GM15510 (cell line): ENCODE results near the gene ADGRB2.

Experiments
- POLR2A ChIP-seq: IDR thresholded peaks from 3 replicates; pipeline ENCODE4 v1.6.1; 2011; ENCODE audit warnings: borderline replicate concordance; ENCODE audit not compliant: insufficient read length; ENCODE audit errors: extremely low read depth

The ADGRB2 gene

DNA sequence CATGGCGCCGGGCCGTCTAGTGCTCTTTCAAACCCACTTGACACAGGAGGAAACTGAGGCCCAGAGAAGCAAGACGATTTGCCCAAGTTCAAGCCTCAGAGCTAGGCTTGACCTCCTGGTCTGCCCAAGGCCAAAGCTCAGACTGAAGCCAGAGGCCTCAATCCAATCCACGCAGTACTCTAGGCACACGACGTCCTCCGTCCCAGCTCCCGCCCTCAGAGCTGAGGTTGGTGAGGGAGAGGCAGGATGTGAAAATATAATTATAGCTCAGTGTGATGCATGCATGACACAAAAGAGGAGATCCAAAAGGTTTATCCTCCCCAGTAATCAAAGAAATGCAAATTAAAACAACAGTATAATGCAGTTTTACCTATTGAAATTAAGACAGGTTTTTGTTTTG lies 15.5 kb upstream of the ADGRB2 start:
- TF ChIP-seq POLR2A: no peak

DNA sequence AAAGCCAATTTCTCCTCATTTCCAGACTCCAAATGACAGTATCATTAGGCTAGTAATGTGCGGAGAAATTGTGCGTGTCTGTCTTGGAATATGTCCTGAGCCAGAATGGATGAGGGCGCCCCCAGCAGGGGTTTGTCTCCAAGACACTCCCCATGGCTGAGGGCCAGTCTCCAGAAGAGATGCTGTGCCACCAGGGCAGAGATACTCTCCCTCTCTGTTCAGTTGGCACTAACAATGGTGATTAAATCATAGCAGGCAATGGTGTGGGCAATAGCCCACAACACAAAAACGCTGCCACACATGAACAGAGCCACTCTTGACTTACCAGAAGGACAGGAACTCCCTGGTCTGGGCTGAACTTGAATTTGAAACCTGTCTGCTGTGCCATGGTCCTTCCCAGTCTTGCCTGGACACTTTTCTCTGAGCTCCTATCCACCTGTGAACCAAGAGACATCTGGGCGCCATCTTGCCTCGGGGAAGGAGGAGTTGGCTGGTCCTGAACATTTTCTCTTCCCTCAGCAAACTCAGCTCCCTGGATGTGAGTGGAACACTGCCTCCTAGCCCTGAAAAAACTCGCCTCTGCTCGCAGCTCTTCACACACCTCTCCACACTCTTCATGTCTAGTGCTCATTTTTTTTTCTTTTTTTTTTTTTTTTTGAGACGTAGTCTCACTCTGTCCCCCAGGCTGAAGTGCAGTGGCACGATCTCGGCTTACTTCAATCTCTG lies 14.8 kb upstream of the ADGRB2 start:
- no peak for TF ChIP-seq POLR2A

DNA sequence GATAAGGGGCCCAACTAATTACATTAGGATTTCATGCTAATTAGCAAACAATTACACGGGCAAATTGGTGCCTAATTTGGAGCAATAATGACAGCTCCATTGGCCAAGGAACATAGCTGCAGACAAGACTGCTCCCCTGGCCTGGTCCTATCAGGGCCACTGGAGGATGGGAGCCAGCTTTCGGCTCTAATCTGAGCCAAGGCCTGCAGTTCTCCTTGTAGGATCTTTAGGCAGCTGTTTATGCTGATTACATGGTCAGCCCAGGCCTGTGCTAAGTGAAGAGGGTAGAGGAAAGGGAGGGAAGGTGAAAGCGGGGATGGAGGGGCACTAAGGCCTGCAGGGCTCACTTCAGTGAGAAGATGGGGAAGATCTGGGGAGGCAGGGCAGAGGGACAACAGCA lies 12.4 kb upstream of the ADGRB2 start:
- no peak for TF ChIP-seq POLR2A

DNA sequence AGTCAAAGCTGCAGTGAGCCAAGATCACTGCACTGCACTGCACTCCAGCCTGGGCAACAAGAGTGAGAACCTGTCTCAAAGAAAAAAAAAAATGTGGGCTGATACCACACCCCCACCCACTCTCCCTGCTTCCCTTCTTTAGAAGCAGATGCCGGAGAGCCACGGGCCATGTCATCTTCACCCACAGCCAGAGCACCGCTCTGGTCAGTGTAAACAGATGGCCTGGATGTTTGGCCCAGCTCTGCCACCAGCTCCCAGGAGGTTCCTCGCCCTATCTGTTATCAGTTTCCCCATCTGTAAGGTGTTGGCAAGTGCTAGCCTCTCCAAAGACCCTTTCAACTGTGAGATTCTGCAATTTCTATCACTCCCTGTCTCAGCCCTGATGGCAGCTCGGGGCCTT lies 11.9 kb upstream of the ADGRB2 start:
- no peak for TF ChIP-seq POLR2A

DNA sequence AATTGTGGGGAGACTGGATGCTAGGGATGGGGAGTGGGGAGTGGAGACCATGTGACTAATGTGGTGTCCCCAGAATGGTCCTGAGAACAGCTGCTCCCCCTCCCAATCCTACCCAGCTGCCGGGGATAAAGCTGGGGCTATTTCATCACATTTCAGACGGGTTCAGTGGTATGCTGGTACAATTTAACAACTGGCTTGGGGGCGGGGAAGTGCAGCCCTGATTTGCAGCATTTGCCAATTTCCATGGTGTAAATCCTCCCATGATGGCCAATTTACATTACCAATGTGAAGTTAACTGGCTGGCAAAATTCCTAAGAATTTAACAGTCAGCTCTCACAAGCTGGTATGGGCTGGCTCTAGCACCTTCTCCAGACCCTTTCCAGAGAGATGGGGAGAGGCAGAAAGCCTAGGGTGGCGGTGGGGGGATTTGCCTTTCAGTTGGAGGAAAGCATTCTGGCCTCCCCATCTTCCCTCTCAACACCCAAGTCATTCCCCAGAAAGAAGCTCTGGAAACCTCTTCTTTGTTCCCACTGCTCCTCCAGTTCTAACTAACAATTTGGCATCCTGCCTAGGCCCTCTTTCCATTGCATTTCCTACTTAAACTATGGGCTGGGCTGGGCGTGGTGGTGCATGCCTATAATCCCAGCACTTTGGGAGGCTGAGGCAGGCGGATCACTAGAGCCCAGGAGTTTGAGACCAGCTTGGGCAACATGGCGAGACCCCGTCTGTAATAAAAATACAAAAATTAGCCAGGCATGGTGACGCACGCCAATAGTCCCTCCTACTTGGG lies 11.3 kb upstream of the ADGRB2 start:
- TF ChIP-seq POLR2A: no peak

DNA sequence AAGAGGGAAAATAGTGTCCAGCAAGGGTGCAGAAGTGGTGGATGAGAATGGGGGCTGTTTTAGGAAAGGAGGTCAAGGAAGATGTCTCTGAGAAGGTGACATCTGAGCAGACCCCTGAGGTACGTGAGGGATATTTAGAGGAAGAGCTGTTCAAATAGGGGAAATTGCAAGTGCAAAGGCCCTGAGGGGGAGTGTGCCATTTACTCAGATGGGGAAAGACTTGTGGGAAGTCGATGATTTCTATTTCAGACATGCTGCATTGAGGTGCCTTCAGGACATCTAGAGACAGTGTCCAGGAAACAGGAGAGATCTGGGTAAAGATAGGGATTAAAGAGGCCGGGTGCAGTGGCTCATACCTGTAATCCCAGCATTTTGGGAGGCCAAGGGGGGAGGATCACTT lies 10.4 kb upstream of the ADGRB2 start:
- TF ChIP-seq POLR2A: no peak

DNA sequence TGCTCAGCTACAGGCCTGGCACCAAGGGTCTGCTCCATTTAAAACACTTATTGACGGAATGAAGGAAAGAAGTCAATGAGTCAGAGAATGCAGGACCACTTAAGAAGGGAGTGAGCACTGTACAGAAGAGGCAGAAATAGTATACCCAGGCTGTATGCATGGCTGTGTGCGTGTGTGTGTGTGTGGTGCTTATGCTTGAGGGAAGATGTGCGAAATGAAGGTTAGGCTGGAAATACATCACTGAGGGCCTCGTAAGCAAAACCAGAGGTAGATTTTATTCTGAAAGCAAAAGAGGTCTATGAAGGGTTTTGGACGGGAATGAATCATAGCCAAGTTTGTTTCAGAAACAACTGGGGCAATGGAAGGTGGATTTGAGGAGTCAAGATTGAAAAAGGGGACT lies 9.7 kb upstream of the ADGRB2 start:
- TF ChIP-seq POLR2A: no peak

DNA sequence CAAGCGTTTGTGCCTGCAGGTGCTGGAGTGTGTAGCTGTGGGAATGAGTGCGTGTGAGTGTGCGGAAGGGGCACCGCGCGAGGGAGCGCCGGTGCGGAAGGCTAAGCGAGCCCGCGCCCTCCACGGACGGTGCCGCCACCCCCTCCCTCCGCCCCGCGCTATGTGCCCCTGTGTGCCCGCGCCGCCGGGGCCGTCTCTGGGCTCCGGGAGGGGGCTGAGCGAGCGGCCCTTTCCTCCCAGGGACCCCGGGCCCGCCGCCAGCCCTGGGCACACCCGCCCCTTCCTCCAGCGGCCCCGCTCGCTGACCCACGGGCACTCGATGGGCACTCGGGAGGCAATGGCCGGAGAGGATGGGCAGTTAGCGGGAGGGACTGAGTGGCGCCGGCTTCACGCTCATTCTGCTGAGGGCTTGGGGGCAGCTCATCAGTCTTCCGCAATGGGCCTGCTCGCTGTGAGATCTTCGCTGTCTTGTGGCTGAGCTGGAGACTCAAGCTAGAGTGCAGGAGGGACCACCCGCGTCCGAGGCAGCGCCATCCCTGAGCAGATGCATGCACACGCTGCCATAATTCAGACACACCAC lies 8.6 kb upstream of the ADGRB2 start:
- TF ChIP-seq POLR2A: no peak

DNA sequence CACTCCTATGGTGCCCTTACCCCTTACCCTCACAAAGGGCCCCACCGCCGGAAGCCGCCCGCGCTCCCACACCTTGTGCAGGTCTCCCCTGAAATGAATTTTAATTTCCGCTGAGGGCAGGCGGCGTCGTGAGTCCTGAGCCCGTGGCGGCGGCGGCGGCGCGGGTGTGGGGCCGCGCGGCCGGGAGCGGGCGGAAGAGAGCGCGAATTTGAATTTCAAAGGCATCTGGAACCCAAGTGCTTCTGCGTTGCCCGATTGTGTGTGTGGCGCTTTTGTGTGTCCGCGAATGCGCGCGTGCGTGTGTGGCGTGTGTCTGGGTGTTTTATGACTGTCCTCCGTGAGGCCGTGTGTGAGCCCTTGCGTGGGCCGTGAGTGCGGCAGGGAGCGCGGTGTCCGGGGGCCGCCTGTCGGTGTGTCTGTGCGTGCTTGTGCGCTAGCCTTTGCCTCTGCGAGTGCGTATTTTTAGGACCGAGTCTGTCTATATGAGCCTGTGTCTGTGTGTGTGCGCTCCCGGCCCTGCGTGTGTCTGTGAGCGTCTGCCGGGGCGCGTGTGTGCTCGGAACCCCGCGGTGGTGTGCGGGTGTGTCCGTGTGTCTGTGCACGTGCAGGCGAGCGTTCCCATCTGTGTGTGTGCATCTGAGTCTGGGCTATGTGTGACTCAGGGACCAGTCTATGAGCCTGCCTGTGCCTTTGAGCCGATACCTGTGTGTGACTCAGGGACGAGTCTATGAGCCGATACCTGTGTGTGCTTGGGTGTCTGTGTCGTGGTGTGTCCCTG lies 7.9 kb upstream of the ADGRB2 start:
- TF ChIP-seq POLR2A: no peak

DNA sequence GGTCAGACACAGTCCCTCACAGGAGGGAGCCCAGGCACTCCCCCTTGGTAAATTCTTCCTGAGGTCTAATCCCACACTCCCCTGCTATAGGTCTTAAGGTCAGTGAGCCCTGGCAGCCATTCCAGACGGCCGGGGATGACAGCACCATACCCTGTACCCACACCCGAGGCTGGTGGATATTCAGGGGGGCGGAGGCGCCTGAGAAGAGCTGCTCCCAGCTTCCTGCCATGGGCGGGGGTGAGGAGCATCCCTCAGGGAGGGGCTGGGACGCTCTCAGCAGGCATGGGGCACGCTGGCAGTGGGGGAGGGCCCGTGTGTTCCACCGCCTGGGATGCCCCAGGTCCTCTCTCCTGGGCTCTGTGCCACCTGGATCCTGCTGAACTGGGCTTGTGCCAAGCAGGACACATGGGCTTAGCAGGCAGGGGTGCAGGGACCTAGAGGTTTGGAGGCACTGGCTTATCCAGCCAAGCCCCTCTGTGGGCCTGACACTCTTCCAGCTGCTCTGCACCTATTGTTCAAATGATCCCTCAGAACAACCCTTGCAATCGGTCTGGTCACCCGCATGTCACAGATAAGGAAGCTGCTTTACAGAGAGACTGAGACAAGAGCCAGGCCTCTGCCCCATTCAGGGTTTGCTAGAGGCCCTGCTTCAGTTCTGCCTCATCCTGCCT lies 5.7 kb upstream of the ADGRB2 start:
- TF ChIP-seq POLR2A: no peak

DNA sequence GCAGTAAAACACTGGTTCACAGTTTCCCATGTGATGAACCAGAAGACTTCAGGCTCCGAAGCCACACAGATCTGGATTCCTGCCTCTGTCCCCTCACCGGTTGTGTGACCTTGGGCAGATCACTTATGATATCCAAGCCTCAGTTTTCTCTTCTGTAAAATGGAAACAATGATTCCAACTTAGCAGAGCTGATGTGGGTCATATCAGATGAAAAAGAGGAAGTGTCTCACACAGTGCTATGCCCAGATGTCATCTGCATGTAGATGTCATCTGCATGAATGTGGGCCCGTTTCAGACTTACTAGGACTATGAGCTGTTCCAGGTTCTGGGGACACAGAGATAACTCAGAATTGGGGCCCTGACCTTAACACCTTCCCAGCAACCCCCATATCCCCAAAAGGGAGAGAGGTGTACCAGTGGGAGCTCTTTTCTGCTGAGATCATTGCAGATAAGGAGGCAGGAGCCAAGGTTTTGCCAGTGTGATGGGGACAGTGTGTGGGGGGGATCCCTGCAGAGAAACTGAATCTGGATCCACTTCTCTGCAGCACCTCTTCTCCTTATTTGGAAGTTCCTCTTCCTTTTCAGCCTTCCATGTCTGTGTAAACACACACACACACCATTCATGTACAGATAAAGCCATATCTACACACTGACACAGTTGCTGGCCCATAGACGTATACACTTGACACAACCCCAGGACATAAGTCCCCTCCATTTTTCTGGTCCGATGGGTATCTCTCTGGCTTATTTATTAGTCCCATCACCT lies 5.0 kb upstream of the ADGRB2 start:
- no peak for TF ChIP-seq POLR2A

DNA sequence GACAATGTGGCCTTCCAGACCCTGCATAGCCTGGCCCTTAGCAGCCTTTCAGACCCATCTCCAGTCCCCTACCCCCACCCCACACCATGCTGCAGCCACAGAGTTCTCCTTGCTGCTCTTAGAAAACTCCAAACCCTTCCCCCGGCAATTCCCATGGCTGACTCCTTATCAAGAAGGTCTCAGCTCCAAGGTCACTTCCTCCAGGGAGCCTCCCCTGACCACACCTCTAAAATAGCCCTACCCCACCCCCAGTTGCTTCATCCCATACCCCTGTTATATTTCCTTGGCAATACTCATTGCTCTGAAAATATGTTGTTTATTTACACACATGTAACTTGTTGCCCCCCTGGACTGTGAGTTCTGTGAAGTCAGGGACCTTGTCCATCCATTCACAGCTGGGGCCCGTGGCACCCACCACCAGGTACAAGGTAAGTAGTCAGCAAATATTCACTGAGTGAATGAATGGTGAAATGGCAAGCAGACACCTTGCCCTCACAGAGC lies 4.3 kb upstream of the ADGRB2 start:
- no peak for TF ChIP-seq POLR2A

DNA sequence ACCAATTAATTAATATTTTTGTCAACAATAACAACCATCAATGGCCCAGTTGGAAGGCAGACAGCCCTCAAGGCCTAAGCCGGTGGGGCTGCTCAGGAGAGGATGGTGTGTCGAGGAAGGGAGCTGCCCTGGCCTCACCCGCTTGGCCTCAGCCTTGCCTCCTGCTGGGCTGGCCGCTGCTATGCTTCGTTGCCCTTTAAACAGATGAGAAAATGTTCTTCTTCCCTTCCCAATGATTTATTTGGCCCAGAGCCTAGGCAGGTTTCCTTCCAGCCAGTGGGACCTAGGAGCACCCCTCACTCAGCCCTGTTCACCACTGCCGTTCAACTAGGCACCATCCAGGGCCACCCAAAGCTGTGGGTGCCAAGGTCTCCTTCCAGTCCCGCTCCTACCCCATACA lies 3.1 kb upstream of the ADGRB2 start:
- no peak for TF ChIP-seq POLR2A

DNA sequence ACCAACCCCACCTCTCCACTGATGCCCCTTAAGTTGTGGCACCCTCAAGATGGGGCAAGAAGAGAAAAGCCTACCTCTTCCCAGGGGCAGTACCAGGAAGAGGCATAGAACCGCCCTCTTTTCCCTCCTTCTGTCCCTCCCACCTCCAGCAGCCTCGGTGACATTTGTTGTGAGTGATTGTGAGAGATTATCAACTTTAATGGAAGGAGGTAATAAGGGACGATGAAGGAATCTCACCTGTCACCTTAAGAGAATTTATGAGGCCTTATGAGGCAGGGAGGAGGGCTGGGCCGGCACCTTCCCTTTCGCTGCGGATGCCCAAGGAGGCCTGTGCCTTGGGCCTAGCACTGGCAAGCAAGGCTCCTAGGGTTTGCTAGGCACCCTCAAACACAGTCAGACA lies 1.4 kb upstream of the ADGRB2 start:
- TF ChIP-seq POLR2A: no peak
